Fibroblast of the aortic adventitia (primary cell): ENCODE measurements around the gene GATAD2A. TPM values are rescaled to one million over a fixed set of nuclear protein-coding genes. Genes with fewer than 3 reads are reported as not detected.

Source experiments
- DNase-seq: peaks from one replicate; pipeline ENCODE4 v3.0.0-alpha.2; 2010; ENCODE audit warnings: low read depth
- H3K4me3 ChIP-seq: 2 replicates; pipeline ENCODE4 v1.5.1; 2011; ENCODE audit warnings: low read depth, mild to moderate bottlenecking, control low read depth, low read length, moderate library complexity
- CTCF ChIP-seq: IDR thresholded peaks from 2 replicates; pipeline ENCODE4 v1.5.1; 2011; ENCODE audit warnings: mild to moderate bottlenecking, low read length, control low read depth, inconsistent platforms; ENCODE audit not compliant: insufficient read depth
- total RNA-seq: library from RNA; depleted of rRNA; stranded (reverse); fragments of >200 nt; gene quantifications from 2 replicates; pipeline ENCODE4 v1.2.3, GENCODE V29; 2012; ENCODE audit warnings: low replicate concordance

The GATAD2A gene
- total RNA-seq, 1 donor, result 46.4 TPM

- TF ChIP-seq CTCF, result no peak
Observed at GRCh38 chr19:19492026-19492610, 86.6 kb downstream of the GATAD2A start.

GRCh38 chr19:19493841-19494546, 88.5 kb downstream of the GATAD2A start:
- DNase-seq, result no peak
- TF ChIP-seq CTCF, result no peak
- H3K4me3 ChIP-seq, result no peak overlapping the region

More at GRCh38 chr19:19492026-19492610, 86.6 kb downstream of the GATAD2A start:
- H3K4me3 ChIP-seq, result no peak overlapping the region
- DNase-seq, result no peak

GRCh38 chr19:19495614-19496603, 90.4 kb downstream of the GATAD2A start:
- no peak for DNase-seq
- TF ChIP-seq CTCF, result no peak
- H3K4me3 ChIP-seq, result no peak overlapping the region

- DNase-seq, result no peak
Observed at GRCh38 chr19:19498255-19498991, 92.9 kb downstream of the GATAD2A start.

GRCh38 chr19:19499272-19499995, 94.0 kb downstream of the GATAD2A start:
- no peak for DNase-seq
- no peak overlapping the region for H3K4me3 ChIP-seq
- no peak for TF ChIP-seq CTCF

More at GRCh38 chr19:19498255-19498991, 92.9 kb downstream of the GATAD2A start:
- no peak overlapping the region for H3K4me3 ChIP-seq
- no peak for TF ChIP-seq CTCF
